ENCODE results near the gene SERPINA6. TPM values are rescaled to one million over a fixed set of nuclear protein-coding genes. Genes with fewer than 3 reads are reported as not detected.

The SERPINA6 gene
- total and polyA plus RNA-seq, 9 donors, result 0.18 to 15.4 (median 0.56) TPM; not detected in 4

- no peak for DNase-seq
- H3K9me3 ChIP-seq, result no peaks in the 10 kb centered on the region
- H3K4me1 ChIP-seq (ENCODE audit: insufficient read depth), result no peaks in the 10 kb centered on the region
- H3K27ac ChIP-seq, result no peak overlapping the region
- intact Hi-C loops (cut with DNase I), result no loop called here
- no peaks in the 10 kb centered on the region for H3K36me3 ChIP-seq
- TF ChIP-seq, protein P1, sequence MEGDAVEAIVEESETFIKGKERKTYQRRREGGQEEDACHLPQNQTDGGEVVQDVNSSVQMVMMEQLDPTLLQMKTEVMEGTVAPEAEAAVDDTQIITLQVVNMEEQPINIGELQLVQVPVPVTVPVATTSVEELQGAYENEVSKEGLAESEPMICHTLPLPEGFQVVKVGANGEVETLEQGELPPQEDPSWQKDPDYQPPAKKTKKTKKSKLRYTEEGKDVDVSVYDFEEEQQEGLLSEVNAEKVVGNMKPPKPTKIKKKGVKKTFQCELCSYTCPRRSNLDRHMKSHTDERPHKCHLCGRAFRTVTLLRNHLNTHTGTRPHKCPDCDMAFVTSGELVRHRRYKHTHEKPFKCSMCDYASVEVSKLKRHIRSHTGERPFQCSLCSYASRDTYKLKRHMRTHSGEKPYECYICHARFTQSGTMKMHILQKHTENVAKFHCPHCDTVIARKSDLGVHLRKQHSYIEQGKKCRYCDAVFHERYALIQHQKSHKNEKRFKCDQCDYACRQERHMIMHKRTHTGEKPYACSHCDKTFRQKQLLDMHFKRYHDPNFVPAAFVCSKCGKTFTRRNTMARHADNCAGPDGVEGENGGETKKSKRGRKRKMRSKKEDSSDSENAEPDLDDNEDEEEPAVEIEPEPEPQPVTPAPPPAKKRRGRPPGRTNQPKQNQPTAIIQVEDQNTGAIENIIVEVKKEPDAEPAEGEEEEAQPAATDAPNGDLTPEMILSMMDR (IDR thresholded peaks at IDR 0.05), result no peak
- TF ChIP-seq POLR2A (IDR thresholded peaks at IDR 0.05), result no peak
- no peak for TF ChIP-seq EP300 (IDR thresholded peaks at IDR 0.05)
- no peak overlapping the region for H3K4me3 ChIP-seq
- no peaks in the 10 kb centered on the region for H3K27me3 ChIP-seq
- 50 to 55% (median 51%) methylated on average over 4 of the region's 4 CpGs for WGBS, 3 donors
Observed at GRCh38 chr14:94317259-94317658, 5.9 kb downstream of the SERPINA6 start.

GRCh38 chr14:94316692-94317091 is 6.4 kb downstream of the SERPINA6 start:
- no peak for TF ChIP-seq POLR2A (IDR thresholded peaks at IDR 0.05)
- TF ChIP-seq EP300 (IDR thresholded peaks at IDR 0.05), result no peak
- TF ChIP-seq, protein P1 (IDR thresholded peaks at IDR 0.05), result no peak
- Histone ChIP-seq H3K27ac (no peak overlapping the region), H3K27me3 (no peaks in the 10 kb centered on the region), H3K36me3 (no peaks in the 10 kb centered on the region), H3K4me3 (no peak overlapping the region), H3K9me3 (no peaks in the 10 kb centered on the region), H3K4me1 (ENCODE audit: insufficient read depth) (no peaks in the 10 kb centered on the region)
- intact Hi-C loops (cut with DNase I), result no loop called here
- DNase-seq, result no peak
- WGBS, 3 donors, result 69 to 81% (median 76%) methylated on average over 1 of the region's 1 CpG

DNA sequence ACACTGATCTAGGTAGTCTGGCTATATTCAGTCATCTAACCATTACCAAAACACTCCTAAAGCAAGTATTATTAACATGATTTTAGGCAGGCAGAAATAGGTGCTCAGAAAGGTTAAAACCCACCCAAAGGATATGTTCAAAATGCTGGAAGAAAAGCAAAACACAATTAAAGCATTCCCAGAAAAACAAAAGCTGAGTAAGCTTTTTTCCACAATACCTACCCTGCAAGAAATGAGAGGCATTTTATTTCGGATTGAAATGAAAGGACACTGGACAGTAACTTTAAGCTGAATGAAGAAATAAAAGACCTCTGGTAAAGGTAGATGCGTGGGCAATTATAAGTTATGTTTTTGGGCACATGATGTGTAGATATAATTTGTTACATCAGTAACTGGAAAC is 8.2 kb downstream of the SERPINA6 start:
- H3K9me3 ChIP-seq, result no peaks in the 10 kb centered on the region
- no peak overlapping the region for H3K4me3 ChIP-seq
- H3K27ac ChIP-seq, result no peak overlapping the region
- intact Hi-C loops (cut with DNase I), result no loop called here
- TF ChIP-seq EP300 (IDR thresholded peaks at IDR 0.05) (no peak), POLR2A (IDR thresholded peaks at IDR 0.05) (no peak)
- TF ChIP-seq, protein P1 (IDR thresholded peaks at IDR 0.05), result no peak
- no peaks in the 10 kb centered on the region for H3K27me3 ChIP-seq
- DNase-seq, result no peak
- no peaks in the 10 kb centered on the region for H3K4me1 ChIP-seq (ENCODE audit: insufficient read depth)
- 83 to 89% (median 85%) methylated on average over 2 of the region's 2 CpGs for WGBS, 3 donors
- no peaks in the 10 kb centered on the region for H3K36me3 ChIP-seq

- Histone ChIP-seq H3K4me1 (ENCODE audit: insufficient read depth) (no peaks in the 10 kb centered on the region), H3K27me3 (no peaks in the 10 kb centered on the region), H3K36me3 (no peaks in the 10 kb centered on the region), H3K9me3 (no peaks in the 10 kb centered on the region), H3K4me3 (no peak overlapping the region), H3K27ac (no peak overlapping the region)
- 80 to 84% (median 81%) methylated on average over 8 of the region's 8 CpGs for WGBS, 3 donors
- intact Hi-C loops (cut with DNase I), result no loop called here
- DNase-seq, result no peak
- TF ChIP-seq EP300 (IDR thresholded peaks at IDR 0.05) (no peak), POLR2A (IDR thresholded peaks at IDR 0.05) (no peak)
- TF ChIP-seq, protein P1 (IDR thresholded peaks at IDR 0.05), result no peak
Observed at GRCh38 chr14:94313991-94314655, 9.0 kb downstream of the SERPINA6 start.

All from ovary (tissue), 9 donors.